ENCODE data around the gene KIF19.

GRCh38 chr17:74394275-74394950 is 68.4 kb downstream of the KIF19 start:
- TF ChIP-seq CTCF (IDR thresholded peaks at IDR 0.05; ENCODE audit: low read depth, low read length) (no peak), EZH2phosphoT487 (IDR thresholded peaks at IDR 0.05; ENCODE audit: low read depth) (no peak)
